ENCODE results near the gene ARHGAP42.
"Not testable (repeated sequence)": the region's sequence is repeated elsewhere in the genome, so short reads cannot be mapped to it uniquely, and the experiment has no call there.

The ARHGAP42 gene

GRCh38 chr11:100738701-100739270, 51.7 kb downstream of the ARHGAP42 start:
- TF ChIP-seq CTCF (IDR thresholded peaks at IDR 0.05; ENCODE audit: low read depth, low read length), result no peak
- no peak overlapping the region for H3K4me3 ChIP-seq (ENCODE audit: low read depth, low read length)

- no peak overlapping the region for H3K4me3 ChIP-seq (ENCODE audit: low read depth, low read length)
These were observed 52.6 kb downstream of the ARHGAP42 start for GRCh38 chr11:100739666-100740065.

GRCh38 chr11:100740440-100740839, 53.4 kb downstream of the ARHGAP42 start:
- no peak overlapping the region for H3K4me3 ChIP-seq (ENCODE audit: low read depth, low read length)
- TF ChIP-seq CTCF (IDR thresholded peaks at IDR 0.05; ENCODE audit: low read depth, low read length), result no peak

More at GRCh38 chr11:100739666-100740065, 52.6 kb downstream of the ARHGAP42 start:
- TF ChIP-seq CTCF (IDR thresholded peaks at IDR 0.05; ENCODE audit: low read depth, low read length), result no peak

GRCh38 chr11:100741866-100742625, 55.0 kb downstream of the ARHGAP42 start:
- no peak overlapping the region for H3K4me3 ChIP-seq (ENCODE audit: low read depth, low read length)
- TF ChIP-seq CTCF (IDR thresholded peaks at IDR 0.05; ENCODE audit: low read depth, low read length), result no peak

- no peak overlapping the region for H3K4me3 ChIP-seq (ENCODE audit: low read depth, low read length)
- no peak for TF ChIP-seq CTCF (IDR thresholded peaks at IDR 0.05; ENCODE audit: low read depth, low read length)
These were observed 59.4 kb downstream of the ARHGAP42 start for GRCh38 chr11:100746448-100746847.

- H3K4me3 ChIP-seq (ENCODE audit: low read depth, low read length), result no peak overlapping the region
- TF ChIP-seq CTCF (IDR thresholded peaks at IDR 0.05; ENCODE audit: low read depth, low read length), result no peak
These were observed 61.1 kb downstream of the ARHGAP42 start for GRCh38 chr11:100748153-100748552.

GRCh38 chr11:100749887-100750565, 62.9 kb downstream of the ARHGAP42 start:
- not testable (repeated sequence) for H3K4me3 ChIP-seq (ENCODE audit: low read depth, low read length)

- not testable (repeated sequence) for H3K4me3 ChIP-seq (ENCODE audit: low read depth, low read length)
These were observed 63.4 kb downstream of the ARHGAP42 start for GRCh38 chr11:100750566-100750891.

Measured in WI38 (cell line).